ENCODE results near the gene ZMIZ2. TPM values are rescaled to one million over a fixed set of nuclear protein-coding genes. Genes with fewer than 3 reads are reported as not detected.

The ZMIZ2 gene
- total and polyA plus RNA-seq, 9 of the 15 experiments (the other 6 are each of a cell fraction or from before 2014, with no cell fraction given): 0.13 to 40.3 (median 4.9) TPM

DNA sequence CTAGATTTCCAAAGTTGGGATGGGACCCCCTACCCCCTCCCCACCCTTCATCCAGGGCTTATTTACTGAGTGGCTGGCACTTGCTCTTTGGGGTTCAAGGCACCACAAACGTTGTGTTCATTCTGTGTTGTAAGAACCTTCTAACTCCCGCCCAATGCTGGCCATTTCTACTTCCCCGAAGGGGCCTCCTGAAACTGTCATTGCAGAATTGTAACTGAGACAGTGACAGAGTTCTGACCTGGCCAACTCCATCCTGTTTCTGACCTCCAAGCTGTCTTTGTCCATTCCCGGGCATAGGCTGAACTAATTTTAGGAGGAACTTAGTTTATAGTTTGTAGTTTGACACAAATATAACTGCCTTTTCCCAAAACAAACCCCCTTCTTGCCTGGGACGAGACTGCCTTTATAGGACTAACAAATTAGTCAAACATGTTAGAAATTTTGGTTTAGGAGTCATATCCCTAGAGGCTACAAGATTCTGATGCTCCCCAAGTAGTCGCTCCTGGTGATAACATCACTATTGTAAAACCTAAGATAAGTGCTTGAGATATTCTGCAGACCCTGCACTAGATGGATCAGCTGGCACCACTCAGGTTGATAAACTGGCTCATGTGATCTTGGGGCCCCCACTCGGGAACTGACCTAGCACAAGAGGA lies 34.8 kb upstream of the ZMIZ2 start:
- TF ChIP-seq ELF2 (CRISPR knock-in tag; IDR thresholded peaks at IDR 0.05) (no peak), ZNF121 (CRISPR knock-in tag; conservative IDR thresholded peaks at IDR 0.05) (peak; percentile 61), PTBP1 (IDR thresholded peaks at IDR 0.05; ENCODE audit: low read depth, low read length) (peak; percentile 95), RBM25 (IDR thresholded peaks at IDR 0.05; ENCODE audit: low read depth, low read length, severe bottlenecking) (peak; percentile 38), ZNF324 (CRISPR knock-in tag; IDR thresholded peaks at IDR 0.05) (no peak), ZNF134 (CRISPR knock-in tag; conservative IDR thresholded peaks at IDR 0.05) (no peak), LEF1 (IDR thresholded peaks at IDR 0.05) (no peak), ZNF12 (CRISPR knock-in tag; IDR thresholded peaks at IDR 0.05) (no peak), MIER1 (IDR thresholded peaks at IDR 0.05; ENCODE audit: low read depth) (peak; percentile 89), NONO (IDR thresholded peaks at IDR 0.05; ENCODE audit: low read depth in 2 of 2, low read length in 1 of 2) (no peak)
- TF ChIP-seq, protein P1, sequence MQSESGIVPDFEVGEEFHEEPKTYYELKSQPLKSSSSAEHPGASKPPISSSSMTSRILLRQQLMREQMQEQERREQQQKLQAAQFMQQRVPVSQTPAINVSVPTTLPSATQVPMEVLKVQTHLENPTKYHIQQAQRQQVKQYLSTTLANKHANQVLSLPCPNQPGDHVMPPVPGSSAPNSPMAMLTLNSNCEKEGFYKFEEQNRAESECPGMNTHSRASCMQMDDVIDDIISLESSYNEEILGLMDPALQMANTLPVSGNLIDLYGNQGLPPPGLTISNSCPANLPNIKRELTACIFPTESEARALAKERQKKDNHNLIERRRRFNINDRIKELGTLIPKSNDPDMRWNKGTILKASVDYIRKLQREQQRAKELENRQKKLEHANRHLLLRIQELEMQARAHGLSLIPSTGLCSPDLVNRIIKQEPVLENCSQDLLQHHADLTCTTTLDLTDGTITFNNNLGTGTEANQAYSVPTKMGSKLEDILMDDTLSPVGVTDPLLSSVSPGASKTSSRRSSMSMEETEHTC (IDR thresholded peaks at IDR 0.05): no peak
- intact Hi-C loops (cut with micrococcal nuclease): no loop called here
- 26% methylated on average over 7 of the region's 7 CpGs for WGBS (ENCODE audit: insufficient coverage, low coverage, missing lambda C conversion rate)

More for the DNA sequence above, 34.8 kb upstream of the ZMIZ2 start:
- Histone ChIP-seq H3K36me3 (ENCODE audit: control insufficient read depth, insufficient read depth, low read length) (peaks cover 8% of the 10 kb centered on the region; the same call in 1 of the 3 replicates), H3K4me1 (replicated peaks in 1 of 2; ENCODE audit: control insufficient read depth in 2 of 2, insufficient read depth in 2 of 2, low read length in 2 of 2) (peaks cover 8 to 12% of the 10 kb centered on the region in 2 experiments; a peak in 4 of 5 replicates), H3K27me3 (ENCODE audit: control insufficient read depth in 2 of 2, insufficient read depth in 2 of 2, low read length in 2 of 2) (no peaks in the 10 kb centered on the region), H3K79me2 (ENCODE audit: control insufficient read depth, insufficient read depth, low read length) (no peaks in the 10 kb centered on the region), H3K4me2 (ENCODE audit: insufficient read depth, low read length) (no peak overlapping the region), H3K27ac (ENCODE audit: extremely low read depth, low read depth, low read length) (no peak overlapping the region), H3K4me3 (no peak overlapping the region), H2AFZ (ENCODE audit: low read depth, low read length) (no peak overlapping the region), H3K9me1 (ENCODE audit: control insufficient read depth, insufficient read depth, low read length) (peaks cover 3% of the 10 kb centered on the region), H3K9ac (ENCODE audit: insufficient read depth in 1 of 2, low read depth in 2 of 2, low read length in 2 of 2) (no peak overlapping the region), H3K9me3 (replicated peaks; ENCODE audit: control insufficient read depth, insufficient read depth, low read depth, low read length) (no peaks in the 10 kb centered on the region), H4K20me1 (replicated peaks; ENCODE audit: control insufficient read depth, insufficient read depth, low read length) (no peaks in the 10 kb centered on the region)
- no peak for ATAC-seq
- POLR2A ChIA-PET: interaction anchor here (0.6 to 0.7 kb wide), 2 partner anchors 58 to 85 kb away, joined by 3 read pairs; no protein-coding TSS in a partner anchor
- in situ Hi-C loops (cut with MboI): no loop called here
- no peak for FAIRE-seq
- CTCF ChIA-PET (ENCODE audit: low intra/inter-chr PET ratio): no interaction called here
- peak in 2 of 4 experiments; percentile 3 to 4 for DNase-seq (ENCODE audit: extremely low read depth in 1 of 4, low spot score in 3 of 4)
- no TSS peak for BruUV-seq (replicated peaks)
